Measurements from ENCODE around the gene MPPED1.

DNA sequence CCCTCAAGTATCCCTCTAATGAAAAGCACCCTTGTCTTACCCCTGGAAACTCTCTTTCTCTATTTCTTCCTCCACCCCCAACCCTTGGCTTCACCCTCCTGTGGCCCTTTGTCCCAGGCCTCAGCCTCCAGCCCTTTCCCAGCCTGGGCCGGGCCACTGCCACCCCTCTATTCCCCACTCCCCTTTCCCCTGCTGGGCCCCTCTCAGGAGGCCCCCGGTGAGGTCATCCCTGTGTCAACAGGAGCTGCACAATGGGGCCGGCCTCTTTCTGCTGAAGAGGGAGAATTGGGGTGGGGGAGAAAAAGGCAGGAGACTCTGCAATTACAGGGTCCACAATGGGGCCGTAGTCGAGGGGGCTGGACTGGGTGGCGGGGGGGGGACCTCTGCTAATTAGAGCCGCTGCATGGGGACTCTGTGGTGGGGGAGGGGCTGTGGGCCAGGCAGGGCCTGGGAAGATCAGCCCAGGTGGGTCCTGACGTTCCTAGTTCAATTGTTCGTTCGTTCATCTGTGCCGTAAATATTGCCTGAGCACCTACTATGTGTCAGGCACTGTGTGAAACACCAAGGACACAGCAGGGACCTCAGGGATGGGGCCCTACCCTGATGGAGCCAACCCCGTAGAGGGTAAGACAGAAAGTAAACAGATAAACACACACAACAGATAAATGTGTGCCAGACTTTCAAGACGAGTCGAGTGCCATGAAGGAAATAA, 18.5 kb upstream of the MPPED1 start:
- TF ChIP-seq, protein P1, sequence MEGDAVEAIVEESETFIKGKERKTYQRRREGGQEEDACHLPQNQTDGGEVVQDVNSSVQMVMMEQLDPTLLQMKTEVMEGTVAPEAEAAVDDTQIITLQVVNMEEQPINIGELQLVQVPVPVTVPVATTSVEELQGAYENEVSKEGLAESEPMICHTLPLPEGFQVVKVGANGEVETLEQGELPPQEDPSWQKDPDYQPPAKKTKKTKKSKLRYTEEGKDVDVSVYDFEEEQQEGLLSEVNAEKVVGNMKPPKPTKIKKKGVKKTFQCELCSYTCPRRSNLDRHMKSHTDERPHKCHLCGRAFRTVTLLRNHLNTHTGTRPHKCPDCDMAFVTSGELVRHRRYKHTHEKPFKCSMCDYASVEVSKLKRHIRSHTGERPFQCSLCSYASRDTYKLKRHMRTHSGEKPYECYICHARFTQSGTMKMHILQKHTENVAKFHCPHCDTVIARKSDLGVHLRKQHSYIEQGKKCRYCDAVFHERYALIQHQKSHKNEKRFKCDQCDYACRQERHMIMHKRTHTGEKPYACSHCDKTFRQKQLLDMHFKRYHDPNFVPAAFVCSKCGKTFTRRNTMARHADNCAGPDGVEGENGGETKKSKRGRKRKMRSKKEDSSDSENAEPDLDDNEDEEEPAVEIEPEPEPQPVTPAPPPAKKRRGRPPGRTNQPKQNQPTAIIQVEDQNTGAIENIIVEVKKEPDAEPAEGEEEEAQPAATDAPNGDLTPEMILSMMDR (IDR thresholded peaks at IDR 0.05; ENCODE audit: extremely low read depth in 1 of 2, insufficient read depth in 1 of 2, low read depth in 1 of 2, low read length in 2 of 2): no peak
- TF ChIP-seq POLR2A (IDR thresholded peaks at IDR 0.05; ENCODE audit: low read depth, low read length): no peak
